K562 (cell line): ENCODE results near the gene SPTBN4. TPM values are rescaled to one million over a fixed set of nuclear protein-coding genes. Genes with fewer than 3 reads are reported as not detected.

Source experiments
- ADNP ChIP-seq: fragments of 200-800 bp; sonication (Bioruptor generic); IDR thresholded peaks from 2 replicates; pipeline ENCODE4 v1.6.1; 2016; ENCODE audit warnings: missing genetic modification characterization, missing compliant biosample characterization
- KDM4B ChIP-seq, 2 experiments: fragments of 450-650 bp in 1 of 2; sonication (generic) in 1 of 2; IDR thresholded peaks; 2 replicates each; pipeline ENCODE4 v1.6.1; 2016 to 2017; ENCODE audit warnings: borderline replicate concordance in 2 of 2, antibody characterized with exemption in 1 of 2, low read depth in 1 of 2, mild to moderate bottlenecking in 1 of 2
- NR2C2 ChIP-seq, 2 experiments: fragments of 200-800 bp in 1 of 2; sonication (Bioruptor generic) in 1 of 2; sonication (generic) in 1 of 2; formaldehyde crosslinking in 1 of 2; IDR thresholded peaks; 2 replicates each; pipeline versions ENCODE4 v1.6.1 to v1.8.0; 2016 to 2022; ENCODE audit warnings: mild to moderate bottlenecking in 1 of 2, missing compliant biosample characterization in 1 of 2, missing genetic modification characterization in 1 of 2, missing genetic modification reagents in 1 of 2
- POLR3G ChIP-seq: IDR thresholded peaks from 2 replicates; pipeline ENCODE4 v1.6.1; 2011; ENCODE audit not compliant: insufficient read length, insufficient replicate concordance; ENCODE audit errors: extremely low read depth
- RBM15 ChIP-seq: fragments of 200-400 bp; formaldehyde crosslinking; IDR thresholded peaks from 2 replicates; pipeline ENCODE4 v1.6.1; 2018; ENCODE audit warnings: mild to moderate bottlenecking, low read length, moderate library complexity; ENCODE audit not compliant: insufficient read depth
- SMARCC2 ChIP-seq: fragments of 450-650 bp; IDR thresholded peaks from 2 replicates; pipeline ENCODE4 v1.6.1; 2017; ENCODE audit warnings: antibody characterized with exemption, moderate library complexity, mild to moderate bottlenecking, low read depth
- SOX6 ChIP-seq: fragments of 450-650 bp; IDR thresholded peaks from 2 replicates; pipeline ENCODE4 v1.6.1; 2014; ENCODE audit warnings: mild to moderate bottlenecking
- ZNF146 ChIP-seq: IDR thresholded peaks from one replicate; pipeline ENCODE4 v1.6.1; 2018; ENCODE audit warnings: missing compliant biosample characterization; ENCODE audit not compliant: unreplicated experiment
- ZNF224 ChIP-seq: sonication (generic); formaldehyde crosslinking; IDR thresholded peaks from 2 replicates; pipeline ENCODE4 v1.8.0; 2022; ENCODE audit warnings: mild to moderate bottlenecking, missing genetic modification reagents
- ZNF609 ChIP-seq: sonication (generic); formaldehyde crosslinking; IDR thresholded peaks from 2 replicates; pipeline ENCODE4 v1.8.1; 2023; ENCODE audit warnings: missing genetic modification reagents, mild to moderate bottlenecking, borderline replicate concordance
- ZNF668 ChIP-seq: fragments of 250-450 bp; sonication (Bioruptor Pico); IDR thresholded peaks from 2 replicates; pipeline ENCODE4 v1.8.0; 2022; ENCODE audit warnings: mild to moderate bottlenecking, inconsistent platforms
- polyA plus RNA-seq, 8 experiments: library from polyadenylated mRNA; depleted of rRNA in 4 of 8; stranded (reverse) in 5 of 8; unstranded in 3 of 8; fragments of >200 nt; fragmentation: Nextera tagmentation in 2 of 8; fragmentation: Illumina TruSeq in 1 of 8; extraction: Ambion mirVana in 2 of 8; extraction: Trizol in 1 of 8; gene quantifications; 2 replicates each; pipeline versions ENCODE4 v1.2.1 to v1.2.3, GENCODE V29; 2011 to 2014; ENCODE audit warnings: inconsistent platforms in 1 of 8, missing spikeins in 1 of 8
- total RNA-seq, 7 experiments: library from RNA; depleted of rRNA in 6 of 7; stranded (reverse); fragments of >200 nt in 6 of 7; fragmentation: Illumina TruSeq in 2 of 7; extraction: Trizol in 2 of 7; gene quantifications; 2 replicates each; pipeline versions ENCODE4 v1.2.1 to v1.2.3, GENCODE V29; 2011 to 2021; ENCODE audit warnings: low replicate concordance in 1 of 7
- TF ChIP-seq, protein P1 (sequence below): fragments of 150-350 bp; conservative IDR thresholded peaks from 2 replicates; pipeline ENCODE4 v1.6.1; 2014; ENCODE audit warnings: low read length
- TF ChIP-seq, protein P2 (sequence below), 2 experiments: fragments of 450-650 bp in 1 of 2; IDR thresholded peaks; 2 replicates each; pipeline ENCODE4 v1.6.1; 2011 to 2017; ENCODE audit warnings: low read depth in 2 of 2, antibody characterized with exemption in 1 of 2, borderline replicate concordance in 1 of 2, low read length in 1 of 2, mild to moderate bottlenecking in 1 of 2, mixed read lengths in 1 of 2; ENCODE audit not compliant: control insufficient read depth in 1 of 2
- TF ChIP-seq, protein P3 (sequence below): fragments of 250-450 bp; sonication (Bioruptor Pico); IDR thresholded peaks from 2 replicates; pipeline ENCODE4 v1.6.1; 2021; ENCODE audit warnings: mild to moderate bottlenecking

SPTBN4 gene
- total and polyA plus RNA-seq, 9 of the 15 experiments (the other 6 are each of a cell fraction or from before 2014, with no cell fraction given), result 0.01 to 1.5 (median 0.86) TPM

DNA sequence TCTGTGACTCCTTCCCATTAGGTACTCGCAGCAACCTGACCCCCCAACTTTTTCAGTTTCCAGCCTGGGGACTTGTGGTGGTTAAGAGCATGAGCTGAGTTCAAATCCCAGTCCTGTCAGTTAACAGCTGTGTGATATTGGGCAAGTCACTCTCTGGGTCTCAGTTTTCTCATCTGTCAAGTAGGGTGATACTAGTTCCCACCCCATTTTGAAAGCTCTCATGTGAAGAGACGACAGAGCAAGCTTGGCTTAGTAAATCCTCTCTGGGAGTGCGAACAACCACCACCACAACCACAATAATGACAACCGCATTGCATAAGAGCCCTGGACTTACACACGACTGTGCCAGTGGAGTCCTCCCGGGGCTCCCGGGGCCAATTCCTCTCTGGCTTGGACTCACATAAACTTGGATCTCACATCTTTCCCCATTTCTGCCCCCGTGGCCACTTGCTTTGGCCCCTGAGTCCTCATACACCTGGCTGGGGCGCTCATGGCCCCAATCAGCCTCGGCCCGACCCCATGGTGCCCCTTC, 1.7 kb upstream of the SPTBN4 start (continued):
- no peak for TF ChIP-seq RBM15
- TF ChIP-seq NR2C2 (CRISPR knock-in tag; IDR thresholded peaks at IDR 0.05), result no peak
- no peak; the same call in 1 of the 2 replicates for TF ChIP-seq NR2C2 (tag; IDR thresholded peaks at IDR 0.05)
- TF ChIP-seq POLR3G, result no peak
- TF ChIP-seq, protein P1, sequence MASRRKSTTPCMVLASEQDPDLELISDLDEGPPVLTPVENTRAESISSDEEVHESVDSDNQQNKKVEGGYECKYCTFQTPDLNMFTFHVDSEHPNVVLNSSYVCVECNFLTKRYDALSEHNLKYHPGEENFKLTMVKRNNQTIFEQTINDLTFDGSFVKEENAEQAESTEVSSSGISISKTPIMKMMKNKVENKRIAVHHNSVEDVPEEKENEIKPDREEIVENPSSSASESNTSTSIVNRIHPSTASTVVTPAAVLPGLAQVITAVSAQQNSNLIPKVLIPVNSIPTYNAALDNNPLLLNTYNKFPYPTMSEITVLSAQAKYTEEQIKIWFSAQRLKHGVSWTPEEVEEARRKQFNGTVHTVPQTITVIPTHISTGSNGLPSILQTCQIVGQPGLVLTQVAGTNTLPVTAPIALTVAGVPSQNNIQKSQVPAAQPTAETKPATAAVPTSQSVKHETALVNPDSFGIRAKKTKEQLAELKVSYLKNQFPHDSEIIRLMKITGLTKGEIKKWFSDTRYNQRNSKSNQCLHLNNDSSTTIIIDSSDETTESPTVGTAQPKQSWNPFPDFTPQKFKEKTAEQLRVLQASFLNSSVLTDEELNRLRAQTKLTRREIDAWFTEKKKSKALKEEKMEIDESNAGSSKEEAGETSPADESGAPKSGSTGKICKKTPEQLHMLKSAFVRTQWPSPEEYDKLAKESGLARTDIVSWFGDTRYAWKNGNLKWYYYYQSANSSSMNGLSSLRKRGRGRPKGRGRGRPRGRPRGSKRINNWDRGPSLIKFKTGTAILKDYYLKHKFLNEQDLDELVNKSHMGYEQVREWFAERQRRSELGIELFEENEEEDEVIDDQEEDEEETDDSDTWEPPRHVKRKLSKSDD, result no peak
- TF ChIP-seq ZNF146 (CRISPR knock-in tag), result no peak
- no peak for TF ChIP-seq SOX6
- TF ChIP-seq ZNF609 (CRISPR knock-in tag), result no peak
- TF ChIP-seq ADNP (tag), result peak; percentile 98
- no peak for TF ChIP-seq KDM4B (IDR thresholded peaks at IDR 0.05; ENCODE audit: borderline replicate concordance in 2 of 2, low read depth in 1 of 2)
- no peak for TF ChIP-seq ZNF668 (CRISPR knock-in tag)
- no peak for TF ChIP-seq ZNF224 (CRISPR knock-in tag)
- TF ChIP-seq, protein P2, sequence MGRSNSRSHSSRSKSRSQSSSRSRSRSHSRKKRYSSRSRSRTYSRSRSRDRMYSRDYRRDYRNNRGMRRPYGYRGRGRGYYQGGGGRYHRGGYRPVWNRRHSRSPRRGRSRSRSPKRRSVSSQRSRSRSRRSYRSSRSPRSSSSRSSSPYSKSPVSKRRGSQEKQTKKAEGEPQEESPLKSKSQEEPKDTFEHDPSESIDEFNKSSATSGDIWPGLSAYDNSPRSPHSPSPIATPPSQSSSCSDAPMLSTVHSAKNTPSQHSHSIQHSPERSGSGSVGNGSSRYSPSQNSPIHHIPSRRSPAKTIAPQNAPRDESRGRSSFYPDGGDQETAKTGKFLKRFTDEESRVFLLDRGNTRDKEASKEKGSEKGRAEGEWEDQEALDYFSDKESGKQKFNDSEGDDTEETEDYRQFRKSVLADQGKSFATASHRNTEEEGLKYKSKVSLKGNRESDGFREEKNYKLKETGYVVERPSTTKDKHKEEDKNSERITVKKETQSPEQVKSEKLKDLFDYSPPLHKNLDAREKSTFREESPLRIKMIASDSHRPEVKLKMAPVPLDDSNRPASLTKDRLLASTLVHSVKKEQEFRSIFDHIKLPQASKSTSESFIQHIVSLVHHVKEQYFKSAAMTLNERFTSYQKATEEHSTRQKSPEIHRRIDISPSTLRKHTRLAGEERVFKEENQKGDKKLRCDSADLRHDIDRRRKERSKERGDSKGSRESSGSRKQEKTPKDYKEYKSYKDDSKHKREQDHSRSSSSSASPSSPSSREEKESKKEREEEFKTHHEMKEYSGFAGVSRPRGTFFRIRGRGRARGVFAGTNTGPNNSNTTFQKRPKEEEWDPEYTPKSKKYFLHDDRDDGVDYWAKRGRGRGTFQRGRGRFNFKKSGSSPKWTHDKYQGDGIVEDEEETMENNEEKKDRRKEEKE (IDR thresholded peaks at IDR 0.05; ENCODE audit: borderline replicate concordance in 1 of 2, control insufficient read depth in 1 of 2, low read depth in 2 of 2, low read length in 1 of 2), result no peak
- no peak for TF ChIP-seq SMARCC2
- TF ChIP-seq, protein P3, sequence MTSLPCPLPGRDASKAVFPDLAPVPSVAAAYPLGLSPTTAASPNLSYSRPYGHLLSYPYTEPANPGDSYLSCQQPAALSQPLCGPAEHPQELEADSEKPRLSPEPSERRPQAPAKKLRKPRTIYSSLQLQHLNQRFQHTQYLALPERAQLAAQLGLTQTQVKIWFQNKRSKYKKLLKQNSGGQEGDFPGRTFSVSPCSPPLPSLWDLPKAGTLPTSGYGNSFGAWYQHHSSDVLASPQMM (CRISPR knock-in tag), result no peak
